ENCODE measurements around the gene CCDC40. TPM values are rescaled to one million over a fixed set of nuclear protein-coding genes. Genes with fewer than 3 reads are reported as not detected.

CCDC40 gene
- total RNA-seq, 1 experiment from 2014 or later: 9.9 TPM

GRCh38 chr17:80026359-80027042 lies 9.9 kb upstream of the CCDC40 start:
- no peak for DNase-seq
- no peaks in the 10 kb centered on the region for H3K27me3 Mint-ChIP-seq (ENCODE audit: unreplicated experiment)
- peaks cover 15% of the 10 kb centered on the region for H3K36me3 Mint-ChIP-seq (ENCODE audit: insufficient read depth, unreplicated experiment)
- no peak overlapping the region for H3K4me3 Mint-ChIP-seq (ENCODE audit: low read depth, unreplicated experiment)
- no peaks in the 10 kb centered on the region for H3K9me3 Mint-ChIP-seq (ENCODE audit: low read depth, unreplicated experiment)
- no peak for TF ChIP-seq CTCF (IDR thresholded peaks at IDR 0.05; ENCODE audit: unreplicated experiment)
- intact Hi-C loops (cut with micrococcal nuclease; ENCODE audit: unreplicated experiment): no loop called here
- BruUV-seq (replicated peaks): no TSS peak
- peaks cover 35% of the 10 kb centered on the region for H3K4me1 Mint-ChIP-seq (ENCODE audit: low read depth, unreplicated experiment)
- CTCF ChIA-PET: no interaction called here
- no peak overlapping the region for H3K27ac Mint-ChIP-seq (ENCODE audit: unreplicated experiment)

- H3K36me3 Mint-ChIP-seq (ENCODE audit: insufficient read depth, unreplicated experiment): peaks cover 15% of the 10 kb centered on the region
- H3K27me3 Mint-ChIP-seq (ENCODE audit: unreplicated experiment): no peaks in the 10 kb centered on the region
- H3K27ac Mint-ChIP-seq (ENCODE audit: unreplicated experiment): no peak overlapping the region
- CTCF ChIA-PET: no interaction called here
- peaks cover 35% of the 10 kb centered on the region for H3K4me1 Mint-ChIP-seq (ENCODE audit: low read depth, unreplicated experiment)
- no peak for TF ChIP-seq CTCF (IDR thresholded peaks at IDR 0.05; ENCODE audit: unreplicated experiment)
- intact Hi-C loops (cut with micrococcal nuclease; ENCODE audit: unreplicated experiment): no loop called here
- no peaks in the 10 kb centered on the region for H3K9me3 Mint-ChIP-seq (ENCODE audit: low read depth, unreplicated experiment)
- H3K4me3 Mint-ChIP-seq (ENCODE audit: low read depth, unreplicated experiment): no peak overlapping the region
- BruUV-seq (replicated peaks): no TSS peak
- no peak for DNase-seq
Measured at GRCh38 chr17:80027043-80027435, 9.4 kb upstream of the CCDC40 start.

DNA sequence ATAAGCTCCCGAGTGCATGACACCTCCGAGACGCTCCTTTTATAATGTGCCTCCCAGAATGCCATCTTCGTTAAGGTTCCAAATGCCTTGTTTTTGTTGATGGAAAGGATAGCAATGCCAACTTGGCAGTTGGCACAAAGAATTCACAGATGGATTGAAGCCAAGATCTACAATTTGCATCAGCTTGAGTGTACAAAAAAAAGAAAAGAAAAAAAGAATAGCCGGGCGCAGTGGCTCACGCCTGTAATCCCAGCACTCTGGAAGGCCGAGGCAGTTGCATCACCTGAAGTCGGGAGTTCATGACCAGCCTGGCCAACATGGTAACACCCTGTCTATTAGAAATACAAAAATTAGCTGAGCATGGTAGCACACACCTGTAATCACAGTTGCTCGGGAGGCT lies 8.4 kb upstream of the CCDC40 start:
- Mint-ChIP-seq H3K4me3 (ENCODE audit: low read depth, unreplicated experiment) (no peak overlapping the region), H3K9me3 (ENCODE audit: low read depth, unreplicated experiment) (no peaks in the 10 kb centered on the region), H3K4me1 (ENCODE audit: low read depth, unreplicated experiment) (peaks cover 45% of the 10 kb centered on the region), H3K36me3 (ENCODE audit: insufficient read depth, unreplicated experiment) (peaks cover 15% of the 10 kb centered on the region), H3K27ac (ENCODE audit: unreplicated experiment) (no peak overlapping the region), H3K27me3 (ENCODE audit: unreplicated experiment) (no peaks in the 10 kb centered on the region)
- BruUV-seq (replicated peaks): no TSS peak
- TF ChIP-seq CTCF (IDR thresholded peaks at IDR 0.05; ENCODE audit: unreplicated experiment): no peak
- no peak for DNase-seq
- CTCF ChIA-PET: interaction anchor here (1.9 kb wide), 1 partner anchor 20 kb away, joined by 7 read pairs; no protein-coding TSS in a partner anchor
- intact Hi-C loops (cut with micrococcal nuclease; ENCODE audit: unreplicated experiment): no loop called here

GRCh38 chr17:80029258-80029974 lies 7.0 kb upstream of the CCDC40 start:
- Mint-ChIP-seq H3K36me3 (ENCODE audit: insufficient read depth, unreplicated experiment) (peaks cover 15% of the 10 kb centered on the region), H3K27ac (ENCODE audit: unreplicated experiment) (no peak overlapping the region), H3K9me3 (ENCODE audit: low read depth, unreplicated experiment) (no peaks in the 10 kb centered on the region), H3K4me1 (ENCODE audit: low read depth, unreplicated experiment) (peaks cover 48% of the 10 kb centered on the region), H3K4me3 (ENCODE audit: low read depth, unreplicated experiment) (no peak overlapping the region), H3K27me3 (ENCODE audit: unreplicated experiment) (no peaks in the 10 kb centered on the region)
- no TSS peak for BruUV-seq (replicated peaks)
- peak; percentile 29 for DNase-seq
- no peak for TF ChIP-seq CTCF (IDR thresholded peaks at IDR 0.05; ENCODE audit: unreplicated experiment)
- CTCF ChIA-PET: interaction anchor here (0.6 to 1.9 kb wide), 5 partner anchors 21 to 330 kb away, joined by 3 to 7 read pairs (median 3); no protein-coding TSS in a partner anchor
- intact Hi-C loops (cut with micrococcal nuclease; ENCODE audit: unreplicated experiment): no loop called here

Data from Calu3 (cell line).